GM18873 (cell line): ENCODE measurements around the gene PRPF6.
"Not testable (repeated sequence)": the region's sequence is repeated elsewhere in the genome, so short reads cannot be mapped to it uniquely, and the experiment has no call there.

Experiments
- ATAC-seq: cut with Tn5 transposase; IDR thresholded peaks from one replicate; pipeline ENCODE4 v1.9.1; 2021; ENCODE audit warnings: mild to moderate bottlenecking, moderate library complexity, moderate number of reproducible peaks; ENCODE audit not compliant: unreplicated experiment, low FRiP score

The PRPF6 gene

DNA sequence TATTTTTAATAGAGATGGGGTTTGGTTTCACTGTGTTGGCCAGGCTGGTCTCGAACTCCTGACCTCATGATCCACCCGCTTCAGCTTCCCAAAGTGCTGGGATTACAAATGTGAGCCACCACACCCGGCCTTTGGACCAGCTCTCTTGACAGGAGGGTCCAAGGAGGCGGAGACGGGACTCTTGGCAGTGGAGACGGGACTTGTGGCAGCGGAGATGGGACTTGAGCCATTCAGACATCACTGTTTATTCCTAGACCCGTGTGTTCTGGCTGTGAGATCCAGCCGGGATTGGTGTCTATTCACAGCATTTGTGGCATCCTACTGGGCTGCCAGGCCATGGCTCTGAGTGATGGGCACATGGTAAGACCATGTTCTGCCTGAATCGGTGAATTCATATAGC is 25.6 kb downstream of the PRPF6 start:
- no peak for ATAC-seq

DNA sequence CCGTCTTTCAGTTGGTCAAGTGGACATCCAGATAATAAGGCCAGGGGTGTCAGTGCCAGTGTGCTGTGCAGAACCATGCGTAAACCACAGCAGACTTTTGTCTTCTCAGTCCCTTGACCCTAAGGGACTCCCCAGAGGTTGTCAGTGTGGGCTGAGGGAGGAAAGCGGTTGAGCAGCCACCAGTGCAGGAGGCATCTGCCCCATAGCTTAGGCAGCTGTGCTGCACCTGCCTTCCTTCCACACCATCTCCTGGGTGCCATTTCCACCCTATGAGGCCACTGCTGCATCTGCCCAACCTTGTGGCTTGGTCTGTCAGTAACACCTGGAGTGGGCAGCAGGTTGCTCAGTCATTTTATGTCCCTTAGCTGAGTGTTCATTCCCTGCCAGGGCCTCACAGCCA is 26.0 kb downstream of the PRPF6 start:
- no peak for ATAC-seq

DNA sequence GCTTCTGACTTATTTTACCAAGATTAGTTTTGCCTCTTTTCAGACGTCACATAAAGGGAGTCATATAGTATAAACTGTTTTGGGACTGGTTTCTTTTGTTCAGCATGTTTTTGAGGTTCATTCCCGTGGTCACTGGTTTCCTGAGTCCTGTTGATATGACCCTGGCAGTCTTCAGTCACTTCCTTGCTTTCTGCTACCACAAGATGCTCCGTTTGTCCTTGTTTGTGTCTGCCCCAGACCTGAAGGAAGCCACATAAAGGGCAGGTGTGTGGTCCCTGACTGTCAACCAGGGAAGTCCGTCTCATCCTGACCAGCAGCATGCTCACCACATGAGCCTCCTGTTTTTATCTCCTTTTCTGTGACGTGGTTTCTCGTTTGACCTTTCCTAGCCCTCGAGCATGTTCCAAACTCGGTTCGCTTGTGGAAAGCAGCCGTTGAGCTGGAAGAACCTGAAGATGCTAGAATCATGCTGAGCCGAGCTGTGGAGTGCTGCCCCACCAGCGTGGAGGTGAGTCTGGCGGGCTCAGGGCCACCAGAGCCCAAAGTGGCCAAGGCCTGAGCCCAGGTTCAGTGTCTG is 29.0 kb downstream of the PRPF6 start:
- no peak for ATAC-seq

DNA sequence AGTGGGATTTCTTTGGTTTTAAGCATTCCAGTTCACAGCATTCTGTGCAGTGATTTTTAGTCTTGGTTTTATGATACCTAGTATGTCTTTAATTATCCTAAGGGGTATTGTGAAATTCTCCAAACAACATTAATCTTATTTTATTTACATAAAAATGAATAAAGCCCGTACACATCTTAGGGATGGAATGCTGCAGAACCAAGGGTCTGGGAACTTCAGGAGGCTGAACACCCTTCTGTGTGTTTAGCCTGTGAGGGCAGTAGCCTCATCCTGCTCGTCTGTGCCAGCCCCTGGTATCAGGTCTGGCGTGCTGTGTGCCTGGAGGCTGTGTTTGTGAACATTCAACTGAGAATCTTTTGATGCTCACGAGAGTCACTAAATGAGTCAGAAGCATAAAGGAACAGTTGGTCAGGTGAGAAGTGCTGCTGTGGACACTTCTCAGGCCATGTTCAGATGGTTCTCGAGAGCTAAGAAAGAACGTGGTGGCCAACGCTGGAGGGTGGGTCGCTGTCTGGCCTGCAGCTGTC is 29.8 kb downstream of the PRPF6 start:
- ATAC-seq, result no peak

DNA sequence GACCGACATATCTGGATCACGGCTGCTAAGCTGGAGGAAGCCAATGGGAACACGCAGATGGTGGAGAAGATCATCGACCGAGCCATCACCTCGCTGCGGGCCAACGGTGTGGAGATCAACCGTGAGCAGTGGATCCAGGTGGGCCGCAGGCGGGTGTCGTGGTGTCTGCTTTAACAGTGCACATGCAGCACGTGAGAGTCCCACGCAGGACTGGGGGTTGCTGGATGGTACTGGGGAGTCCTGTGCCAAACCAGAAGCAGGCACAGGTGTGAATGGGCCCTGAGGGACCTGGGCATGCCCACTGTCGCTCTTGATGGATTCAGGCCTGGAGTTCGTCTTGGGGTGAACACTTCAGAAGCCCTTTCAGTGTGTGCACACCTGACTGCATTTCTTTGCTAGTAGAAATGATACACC is 30.4 kb downstream of the PRPF6 start:
- ATAC-seq, result no peak

DNA sequence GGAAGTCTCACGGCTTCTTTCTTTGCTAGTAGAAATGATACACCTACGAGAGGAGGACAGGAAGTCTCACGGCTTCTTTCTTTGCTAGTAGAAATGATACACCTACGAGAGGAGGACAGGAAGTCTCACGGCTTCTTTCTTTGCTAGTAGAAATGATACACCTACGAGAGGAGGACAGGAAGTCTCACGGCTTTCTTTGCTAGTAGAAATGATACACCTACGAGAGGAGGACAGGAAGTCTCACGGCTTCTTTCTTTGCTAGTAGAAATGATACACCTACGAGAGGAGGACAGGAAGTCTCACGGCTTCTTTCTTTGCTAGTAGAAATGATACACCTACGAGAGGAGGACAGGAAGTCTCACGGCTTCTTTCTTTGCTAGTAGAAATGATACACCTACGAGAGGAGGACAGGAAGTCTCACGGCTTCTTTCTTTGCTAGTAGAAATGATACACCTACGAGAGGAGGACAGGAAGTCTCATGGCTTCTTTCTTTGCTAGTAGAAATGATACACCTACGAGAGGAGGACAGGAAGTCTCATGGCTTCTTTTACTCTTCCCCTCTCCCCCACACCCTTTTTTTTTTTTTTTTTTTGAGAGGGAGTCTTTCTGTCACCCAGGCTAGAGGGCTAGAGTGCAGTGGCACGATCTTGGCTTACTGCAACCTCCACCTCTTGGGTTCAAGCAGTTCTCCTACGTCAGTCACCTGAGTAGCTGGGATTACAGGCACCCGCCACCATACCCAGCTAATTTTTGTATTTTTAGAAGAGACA is 31.6 kb downstream of the PRPF6 start:
- ATAC-seq, result not testable (repeated sequence)

DNA sequence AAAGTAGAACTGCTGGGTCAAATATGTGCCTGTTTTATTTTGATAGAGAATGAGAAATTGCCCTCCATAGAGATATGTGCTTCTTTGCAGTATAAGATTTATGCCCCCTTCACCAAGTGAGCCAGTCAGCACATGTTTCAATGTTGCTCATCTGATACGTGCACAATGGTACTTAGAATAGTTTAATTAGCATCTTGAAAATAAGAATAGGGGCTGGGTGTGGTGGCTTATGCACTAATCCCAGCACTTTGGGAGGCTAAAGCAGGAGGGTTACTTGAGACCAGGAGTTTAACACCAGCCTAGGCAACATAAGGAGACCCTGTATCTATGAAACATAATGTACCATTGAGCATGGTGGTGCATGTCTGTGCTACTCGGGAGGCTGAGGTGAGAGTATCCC is 34.7 kb downstream of the PRPF6 start:
- ATAC-seq, result no peak

DNA sequence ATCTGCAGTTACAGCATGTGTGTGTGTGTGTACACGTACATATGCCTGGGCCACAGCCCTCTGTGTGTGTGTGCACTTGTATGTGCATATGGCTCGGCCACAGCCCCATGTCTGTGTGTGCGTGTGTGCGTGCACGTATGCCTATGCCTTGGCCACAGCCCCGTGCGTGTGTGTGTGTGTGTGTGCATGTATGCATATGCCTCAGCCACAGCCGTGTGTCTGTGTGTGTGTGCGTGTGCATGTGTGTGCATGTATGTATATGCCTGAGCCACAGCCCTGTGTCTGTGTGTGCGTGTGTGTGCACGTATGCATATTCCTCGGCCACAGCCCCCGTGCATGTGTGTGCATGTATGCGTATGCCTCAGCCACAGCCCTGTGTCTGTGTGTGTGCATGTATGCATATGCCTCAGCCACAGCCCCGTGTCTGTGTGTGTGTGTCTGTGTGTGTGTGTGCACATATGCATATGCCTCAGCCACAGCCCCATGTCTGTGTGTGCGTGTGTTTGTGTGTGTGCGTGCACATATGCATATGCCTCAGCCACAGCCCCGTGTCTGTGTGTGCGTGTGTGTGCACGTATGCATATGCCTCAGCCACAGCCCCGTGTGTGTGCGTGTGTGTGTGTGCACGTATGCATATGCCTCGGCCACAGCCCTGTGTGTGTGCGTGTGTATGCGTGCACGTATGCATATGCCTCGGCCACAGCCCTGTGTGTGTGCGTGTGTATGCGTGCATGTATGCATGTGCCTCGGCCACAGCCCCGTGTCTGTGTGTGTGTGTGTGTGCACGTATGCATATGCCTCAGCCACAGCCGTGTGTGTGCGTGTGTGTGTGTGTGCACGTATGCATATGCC is 40.4 kb downstream of the PRPF6 start:
- ATAC-seq, result no peak

- no peak for ATAC-seq
Observed at GRCh38 chr20:64022671-64023360, 41.9 kb downstream of the PRPF6 start.

DNA sequence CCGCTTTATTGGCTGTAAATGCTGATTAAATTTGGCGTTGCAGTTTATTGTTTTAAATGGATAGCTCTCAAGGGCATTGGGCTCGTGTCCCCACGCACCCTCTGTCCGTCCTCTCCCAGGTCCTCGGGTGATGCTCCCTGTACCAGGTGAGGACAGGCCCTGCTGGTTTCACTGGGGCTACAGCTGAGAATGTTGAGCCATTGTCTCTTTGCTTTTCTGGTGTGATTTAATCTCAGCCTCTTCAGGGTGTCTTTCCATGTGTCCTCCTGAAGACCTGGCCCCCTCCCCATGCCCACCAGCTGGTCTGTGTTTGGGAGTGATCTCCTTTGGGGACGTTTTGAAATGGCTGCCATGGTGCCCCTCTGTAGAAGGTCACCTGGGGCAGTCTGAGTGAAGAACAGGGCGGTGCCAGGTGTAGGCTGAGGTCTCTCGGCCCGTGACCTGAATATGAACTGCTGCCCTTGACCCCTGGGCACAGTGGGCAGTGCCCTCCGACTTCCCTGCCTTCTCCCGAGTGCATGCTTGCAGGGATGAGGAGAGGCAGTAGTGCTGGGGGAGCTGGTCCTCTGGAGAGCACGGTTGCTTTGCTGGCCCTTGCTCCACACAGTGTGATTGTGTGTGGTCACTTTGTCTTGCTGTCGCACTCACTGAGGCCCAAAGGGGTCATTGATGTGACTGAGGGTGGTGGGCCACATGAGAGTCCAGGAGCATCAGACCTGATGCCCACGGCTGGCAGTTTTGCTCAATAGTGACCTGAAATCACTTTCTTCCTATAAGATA is 42.6 kb downstream of the PRPF6 start:
- ATAC-seq, result no peak

DNA sequence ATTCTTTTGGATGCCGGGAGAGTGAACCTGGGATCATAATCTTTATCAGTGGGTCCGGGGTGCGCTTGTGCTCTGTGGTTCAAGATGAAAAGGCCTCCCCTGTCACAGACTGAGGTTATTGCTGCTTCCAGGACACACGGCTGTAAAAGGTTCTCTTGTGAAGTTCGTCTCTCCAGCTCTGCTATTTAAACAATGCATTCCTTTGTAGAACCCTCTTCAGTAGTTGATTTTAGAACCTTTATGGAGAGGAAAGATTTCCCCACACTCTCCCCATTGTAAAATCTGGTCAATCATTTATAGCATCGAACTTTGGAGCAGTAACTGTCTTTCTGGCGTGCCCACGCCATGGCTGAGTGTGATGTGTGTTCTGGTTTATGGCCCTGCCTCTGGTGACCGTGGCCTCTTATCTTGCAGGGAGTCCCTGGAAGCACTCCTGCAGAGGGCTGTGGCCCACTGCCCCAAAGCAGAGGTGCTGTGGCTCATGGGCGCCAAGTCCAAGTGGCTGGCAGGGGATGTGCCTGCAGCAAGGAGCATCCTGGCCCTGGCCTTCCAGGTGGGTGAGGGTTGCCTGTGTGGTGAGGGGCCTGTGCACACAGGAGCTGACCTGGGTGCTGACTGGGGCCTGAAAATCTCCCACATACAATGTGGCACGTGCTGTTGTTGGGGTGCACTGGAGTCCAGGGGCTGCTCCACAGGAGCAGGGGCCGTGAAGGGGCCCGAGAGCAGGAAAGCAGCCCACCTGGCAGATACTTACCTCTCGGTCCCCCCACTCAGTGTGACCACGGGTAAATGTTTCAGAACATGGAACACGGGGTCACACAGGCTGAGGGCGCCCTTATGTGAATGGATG is 43.4 kb downstream of the PRPF6 start:
- ATAC-seq, result no peak

- ATAC-seq, result no peak
Observed at GRCh38 chr20:64025101-64025825, 44.3 kb downstream of the PRPF6 start.

DNA sequence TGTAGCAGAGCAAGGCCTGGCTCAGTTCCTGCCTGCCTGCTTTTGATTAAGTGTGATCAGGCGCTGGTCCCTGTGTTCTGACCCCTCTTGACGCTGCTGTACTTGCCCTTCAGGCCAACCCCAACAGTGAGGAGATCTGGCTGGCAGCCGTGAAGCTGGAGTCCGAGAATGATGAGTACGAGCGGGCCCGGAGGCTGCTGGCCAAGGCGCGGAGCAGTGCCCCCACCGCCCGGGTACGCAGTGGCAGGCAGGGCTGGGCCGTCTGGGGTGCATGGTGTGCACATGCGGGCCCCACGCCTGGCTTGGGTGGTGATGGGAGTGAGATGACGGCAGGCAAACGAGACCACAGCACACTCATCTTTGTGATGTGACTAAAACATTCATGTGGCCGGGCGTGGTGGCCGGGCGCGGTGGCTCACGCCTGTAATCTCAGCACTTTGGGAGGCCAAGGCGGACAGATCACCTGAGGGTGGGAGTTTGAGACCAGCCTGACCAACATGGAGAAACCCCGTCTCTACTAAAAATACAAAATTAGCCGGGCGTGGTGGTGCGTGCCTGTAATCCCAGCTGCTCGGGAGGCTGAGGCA is 45.0 kb downstream of the PRPF6 start:
- no peak for ATAC-seq

- no peak for ATAC-seq
Observed at GRCh38 chr20:64027981-64028685, 47.2 kb downstream of the PRPF6 start.

- no peak for ATAC-seq
Observed at GRCh38 chr20:64029293-64030117, 48.6 kb downstream of the PRPF6 start.

DNA sequence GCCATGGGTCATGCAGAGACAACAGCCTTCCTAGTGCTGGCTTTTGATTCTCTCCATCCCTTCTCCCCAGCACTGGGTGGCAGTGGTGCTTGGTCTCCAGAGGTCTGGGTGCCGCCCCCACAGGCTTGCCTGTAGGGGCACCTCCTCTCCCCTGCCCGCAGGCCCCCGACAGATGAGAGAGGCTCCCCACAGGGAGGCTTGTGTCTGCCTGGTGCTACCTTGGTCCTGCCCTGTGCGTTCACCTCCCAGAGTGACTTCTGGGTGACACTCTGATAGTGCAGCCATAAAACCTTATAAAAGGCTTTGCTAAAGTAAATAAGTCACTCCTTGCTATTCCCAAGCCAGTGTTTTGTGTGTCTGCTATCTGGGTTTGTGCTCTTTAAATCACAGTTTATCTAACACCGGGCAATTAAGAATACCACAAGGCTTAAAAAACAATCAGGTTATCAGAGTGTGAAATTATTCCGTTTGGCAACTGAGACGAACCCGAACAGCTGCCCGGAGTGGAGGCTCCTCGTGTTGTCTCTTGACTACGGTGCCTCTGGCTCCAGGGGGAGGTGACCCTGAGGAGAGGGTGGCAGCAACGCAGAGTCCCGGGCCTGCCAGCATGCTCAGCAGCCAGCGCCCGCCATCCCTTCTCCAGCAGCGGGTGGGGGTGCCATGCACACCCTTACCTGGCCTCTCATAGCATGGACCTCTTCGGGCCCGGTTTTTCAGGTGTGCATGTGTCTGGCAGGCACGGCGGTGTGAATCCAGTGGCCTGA is 49.6 kb downstream of the PRPF6 start:
- ATAC-seq, result no peak
